Esophagus (tissue), 2 donors: Measurements from ENCODE around the gene TLE1. TPM values are rescaled to one million over a fixed set of nuclear protein-coding genes. Genes with fewer than 3 reads are reported as not detected.

Experiments used
- H3K27ac ChIP-seq, 2 donors: one replicate each; pipeline ENCODE4 v1.5.1; 2013; ENCODE audit warnings: low read depth in 2 of 2, mild to moderate bottlenecking in 2 of 2, inconsistent platforms in 1 of 2, low read length in 1 of 2, moderate library complexity in 1 of 2
- H3K27me3 ChIP-seq, 2 donors: one replicate each; pipeline ENCODE4 v1.6.1; 2013; ENCODE audit warnings: low read length in 2 of 2, control low read depth in 1 of 2, mild to moderate bottlenecking in 1 of 2; ENCODE audit not compliant: insufficient read depth in 2 of 2, control insufficient read depth in 1 of 2
- H3K36me3 ChIP-seq, 2 donors: one replicate each; pipeline ENCODE4 v1.6.1; 2013; ENCODE audit warnings: low read length in 1 of 2; ENCODE audit not compliant: control insufficient read depth in 2 of 2, insufficient read depth in 2 of 2
- H3K4me1 ChIP-seq, 2 donors: one replicate each; pipeline ENCODE4 v1.6.1; 2013; ENCODE audit warnings: low read length in 1 of 2; ENCODE audit not compliant: control insufficient read depth in 2 of 2, insufficient read depth in 2 of 2
- H3K4me3 ChIP-seq, 2 donors: one replicate each; pipeline ENCODE4 v1.5.1; 2013; ENCODE audit warnings: low read length in 2 of 2, mild to moderate bottlenecking in 2 of 2, low read depth in 1 of 2, moderate library complexity in 1 of 2
- H3K9me3 ChIP-seq, 2 donors: one replicate each; pipeline ENCODE4 v1.6.1; 2013; ENCODE audit warnings: mild to moderate bottlenecking in 2 of 2, low read depth in 1 of 2, low read length in 1 of 2, moderate library complexity in 1 of 2; ENCODE audit not compliant: control insufficient read depth in 2 of 2, insufficient read depth in 1 of 2
- WGBS, 2 donors: extraction: QIAGEN DNeasy Blood & Tissue Kit; methylation state at CpG; one replicate each; pipeline ENCODE4 v1.1.7; 2013; 5-methylcytosine and 5-hydroxymethylcytosine counted together
- polyA plus RNA-seq, 2 donors: library from polyadenylated mRNA; stranded (reverse); fragments of 200-250 nt; gene quantifications; one replicate each; pipeline ENCODE4 v1.2.3, GENCODE V29; 2013
- donor health status: healthy with polysubstance abuse.
- donor health status: Bipolar disorder and iron deficiency.

TLE1 gene
- polyA plus RNA-seq, 2 donors = 11.1 to 14.7 TPM

- Histone ChIP-seq H3K9me3 (no peaks in the 10 kb centered on the region), H3K4me1 (no peaks in the 10 kb centered on the region), H3K4me3 (no peak overlapping the region), H3K27me3 (no peaks in the 10 kb centered on the region), H3K36me3 (peaks cover 3 to 11% of the 10 kb centered on the region in 2 donors), H3K27ac (no peak overlapping the region)
- WGBS, 2 donors = 94 to 95% methylated on average over 16 of the region's 16 CpGs
Measured at GRCh38 chr9:81590688-81591087, 98.7 kb downstream of the TLE1 start.

- H3K27ac ChIP-seq = no peak overlapping the region
- H3K27me3 ChIP-seq = no peaks in the 10 kb centered on the region
- no peaks in the 10 kb centered on the region for H3K9me3 ChIP-seq
- WGBS, 2 donors = 90 to 92% methylated on average over 9 of the region's 9 CpGs
- H3K4me1 ChIP-seq = no peaks in the 10 kb centered on the region
- H3K4me3 ChIP-seq = no peak overlapping the region
- peaks cover 3 to 14% of the 10 kb centered on the region in 2 donors for H3K36me3 ChIP-seq
Measured at GRCh38 chr9:81589819-81590218, 99.5 kb downstream of the TLE1 start.

DNA sequence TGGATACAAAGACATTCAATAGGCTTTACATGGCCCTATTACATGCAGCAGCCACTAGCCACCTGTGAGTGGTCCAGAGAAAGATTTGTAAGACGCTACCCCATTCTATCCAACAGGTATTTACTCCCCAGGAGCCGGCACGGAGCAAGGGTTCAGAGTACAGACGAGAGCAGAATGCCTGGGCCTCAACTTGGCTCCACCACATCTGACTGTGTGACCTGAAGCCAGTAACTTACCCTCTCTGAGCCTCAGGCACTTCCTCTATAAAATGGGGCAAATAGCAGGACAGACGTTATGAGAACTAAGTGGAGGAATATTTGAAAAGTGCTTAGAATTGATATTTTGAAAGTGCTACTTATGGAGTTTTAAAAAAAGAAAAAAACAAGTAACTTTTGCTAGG lies 100.0 kb downstream of the TLE1 start:
- Histone ChIP-seq H3K27ac (no peak overlapping the region), H3K4me1 (no peaks in the 10 kb centered on the region), H3K36me3 (peaks cover 3 to 14% of the 10 kb centered on the region in 2 donors), H3K4me3 (no peak overlapping the region), H3K9me3 (no peaks in the 10 kb centered on the region), H3K27me3 (no peaks in the 10 kb centered on the region)
- WGBS, 2 donors = 83 to 85% methylated on average over 5 of the region's 5 CpGs

- peaks cover 3 to 17% of the 10 kb centered on the region in 2 donors for H3K36me3 ChIP-seq
- no peaks in the 10 kb centered on the region for H3K27me3 ChIP-seq
- 57 to 70% methylated on average over 15 of the region's 15 CpGs for WGBS, 2 donors
- peak overlapping the region; percentile 16 to 69 for H3K27ac ChIP-seq
- no peak overlapping the region for H3K4me3 ChIP-seq
- H3K9me3 ChIP-seq = no peaks in the 10 kb centered on the region
- H3K4me1 ChIP-seq = no peaks in the 10 kb centered on the region
Measured at GRCh38 chr9:81588148-81588871, 101.0 kb downstream of the TLE1 start.

DNA sequence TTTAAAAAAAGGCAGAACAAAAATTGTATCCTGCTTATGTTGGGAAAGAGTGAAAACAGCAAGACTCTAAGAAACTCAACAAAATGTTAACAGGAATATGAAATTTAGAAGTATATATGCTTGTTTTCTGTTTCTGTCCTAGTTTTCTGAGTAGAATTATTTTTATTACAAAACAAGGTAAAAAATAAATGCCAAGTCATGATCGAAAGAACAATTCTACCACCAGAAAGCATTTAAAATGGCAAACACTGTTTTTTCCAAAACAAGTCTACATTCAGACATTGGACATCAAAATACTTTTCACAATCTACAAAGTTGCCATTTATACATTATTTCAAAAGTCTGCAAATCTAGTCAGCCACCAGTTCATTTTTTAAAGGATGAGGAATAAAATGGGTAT lies 102.6 kb downstream of the TLE1 start:
- H3K27ac ChIP-seq = no peak overlapping the region
- H3K36me3 ChIP-seq = peaks cover 3 to 13% of the 10 kb centered on the region in 2 donors
- 82 to 91% methylated on average over 1 of the region's 1 CpG for WGBS, 2 donors

DNA sequence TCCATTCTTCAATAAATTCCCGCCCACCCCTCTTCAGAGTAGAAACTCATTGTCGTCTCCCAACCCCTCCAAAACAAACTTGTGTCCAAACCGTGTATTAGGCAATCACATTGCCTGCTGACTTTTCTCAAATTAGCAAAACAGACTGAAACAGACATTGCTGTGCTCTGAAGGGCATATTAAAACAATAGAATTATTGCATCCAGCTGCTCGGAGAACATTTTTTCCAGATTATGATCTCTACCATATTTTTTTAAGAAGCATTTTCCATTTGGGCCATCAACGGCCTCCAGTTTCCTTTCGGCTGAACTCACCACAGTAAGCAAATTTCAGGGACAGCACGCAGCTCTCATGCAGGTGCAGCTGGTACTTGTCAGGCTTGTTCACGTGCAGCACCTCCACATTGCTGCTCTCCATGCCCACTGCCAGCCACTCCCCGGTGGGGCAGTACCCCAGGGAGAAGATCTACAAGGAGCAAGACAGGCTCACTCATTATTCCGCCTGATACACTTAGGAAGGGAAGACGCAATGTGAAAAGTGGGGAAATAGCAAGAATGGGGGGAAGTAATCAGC lies 104.1 kb downstream of the TLE1 start:
- 85 to 89% methylated on average over 11 of the region's 11 CpGs for WGBS, 2 donors
- H3K27ac ChIP-seq = no peak overlapping the region
- H3K4me3 ChIP-seq = no peak overlapping the region
- H3K36me3 ChIP-seq = peaks cover 0 to 8% of the 10 kb centered on the region in 2 donors
- H3K9me3 ChIP-seq = no peaks in the 10 kb centered on the region
- no peaks in the 10 kb centered on the region for H3K27me3 ChIP-seq
- no peaks in the 10 kb centered on the region for H3K4me1 ChIP-seq

More for the DNA sequence above, 102.6 kb downstream of the TLE1 start:
- no peaks in the 10 kb centered on the region for H3K9me3 ChIP-seq
- no peak overlapping the region for H3K4me3 ChIP-seq
- no peaks in the 10 kb centered on the region for H3K27me3 ChIP-seq
- H3K4me1 ChIP-seq = no peaks in the 10 kb centered on the region

DNA sequence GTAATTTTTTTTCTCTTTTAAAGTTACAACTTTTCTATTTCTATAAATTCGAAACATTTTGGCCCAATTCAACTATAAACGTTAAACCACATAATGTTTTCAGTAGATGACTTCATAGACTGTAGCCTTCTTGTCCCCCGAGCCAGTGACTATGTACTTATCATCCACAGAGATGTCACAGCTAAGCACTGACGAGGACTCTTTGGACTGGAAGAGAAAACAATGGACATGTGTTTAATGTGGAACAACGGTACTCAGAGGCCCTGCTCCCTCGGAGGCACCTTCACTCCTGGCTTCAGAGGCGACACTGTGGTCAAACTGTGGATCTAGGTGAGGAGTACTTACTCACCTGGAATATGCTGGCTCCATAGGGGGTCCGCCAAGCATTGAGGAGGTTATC lies 105.2 kb downstream of the TLE1 start:
- Histone ChIP-seq H3K4me3 (no peak overlapping the region), H3K27ac (no peak overlapping the region), H3K9me3 (no peaks in the 10 kb centered on the region), H3K27me3 (no peaks in the 10 kb centered on the region), H3K36me3 (peaks cover 0 to 8% of the 10 kb centered on the region in 2 donors), H3K4me1 (no peaks in the 10 kb centered on the region)
- WGBS, 2 donors = 92 to 93% methylated on average over 8 of the region's 8 CpGs

DNA sequence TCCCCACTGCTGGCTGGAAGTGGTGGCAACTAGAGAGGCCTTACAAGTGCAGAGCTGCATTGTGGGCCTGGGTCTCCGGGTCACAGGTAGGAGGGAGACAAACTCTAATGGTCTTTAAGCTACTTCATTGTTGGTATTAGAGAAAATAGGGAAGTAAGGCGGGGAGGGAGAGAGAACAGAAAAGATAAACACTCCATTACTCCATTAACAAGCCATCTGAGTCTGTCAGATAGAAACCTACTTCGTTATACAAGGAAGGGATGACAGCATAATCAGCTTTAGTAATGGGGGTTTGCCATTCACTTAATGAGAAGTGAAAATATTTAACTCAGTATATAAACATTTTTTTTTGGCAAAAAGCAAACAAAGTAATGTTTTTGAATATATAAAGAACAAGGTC lies 107.4 kb downstream of the TLE1 start:
- Histone ChIP-seq H3K27me3 (no peaks in the 10 kb centered on the region), H3K36me3 (peaks cover 0 to 6% of the 10 kb centered on the region in 2 donors), H3K4me1 (no peaks in the 10 kb centered on the region), H3K27ac (peak overlapping the region in 1 of 2 donors; percentile 47), H3K4me3 (no peak overlapping the region), H3K9me3 (no peaks in the 10 kb centered on the region)
- 76 to 81% methylated on average over 3 of the region's 3 CpGs for WGBS, 2 donors

- WGBS, 2 donors = 83 to 84% methylated on average over 4 of the region's 4 CpGs
- Histone ChIP-seq H3K4me3 (no peak overlapping the region), H3K9me3 (no peaks in the 10 kb centered on the region)
Measured at GRCh38 chr9:81579381-81579780, 110.0 kb downstream of the TLE1 start.

GRCh38 chr9:81578606-81579005 lies 110.7 kb downstream of the TLE1 start:
- H3K27me3 ChIP-seq = no peaks in the 10 kb centered on the region
- no peak overlapping the region for H3K4me3 ChIP-seq
- H3K9me3 ChIP-seq = no peaks in the 10 kb centered on the region
- H3K4me1 ChIP-seq = no peaks in the 10 kb centered on the region
- no peak overlapping the region for H3K27ac ChIP-seq
- no peaks in the 10 kb centered on the region for H3K36me3 ChIP-seq

More at GRCh38 chr9:81579381-81579780, 110.0 kb downstream of the TLE1 start:
- Histone ChIP-seq H3K36me3 (peaks cover 0 to 3% of the 10 kb centered on the region in 2 donors), H3K4me1 (no peaks in the 10 kb centered on the region), H3K27me3 (no peaks in the 10 kb centered on the region), H3K27ac (no peak overlapping the region)
